RWPE2 (cell line): Measurements from ENCODE around the gene NT5DC4.
A peak's percentile ranks its signal among the peaks of the same experiment; 100 is the strongest.

Experiments
- ATAC-seq: fragments of 200-7000 bp; cut with Tn5 transposase; 3 replicates; pipeline ENCODE4 v1.9.1; 2021; ENCODE audit warnings: low read depth
- DNase-seq: peaks from one replicate; pipeline ENCODE4 v3.0.0-alpha.2; 2020; ENCODE audit warnings: low spot score
- H3K27ac ChIP-seq: fragments of 450-650 bp; 2 replicates; pipeline ENCODE4 v1.5.1; 2017; ENCODE audit warnings: mild to moderate bottlenecking; ENCODE audit not compliant: poor library complexity, severe bottlenecking
- H3K27me3 ChIP-seq: fragments of 250-450 bp; sonication (Bioruptor Pico); 2 replicates; pipeline ENCODE4 v1.5.1; 2021; ENCODE audit warnings: mild to moderate bottlenecking, moderate library complexity; ENCODE audit not compliant: insufficient read depth, poor library complexity, severe bottlenecking
- H3K36me3 ChIP-seq: fragments of 250-450 bp; sonication (Bioruptor Pico); 2 replicates; pipeline ENCODE4 v1.5.1; 2020; ENCODE audit warnings: low read depth, mild to moderate bottlenecking, moderate library complexity
- H3K4me1 ChIP-seq: fragments of 250-450 bp; sonication (Bioruptor Pico); 2 replicates; pipeline ENCODE4 v1.5.1; 2021; ENCODE audit warnings: mild to moderate bottlenecking, moderate library complexity; ENCODE audit not compliant: insufficient read depth, poor library complexity, severe bottlenecking
- H3K4me3 ChIP-seq: fragments of 250-450 bp; sonication (Bioruptor Pico); 2 replicates; pipeline ENCODE4 v1.5.1; 2021; ENCODE audit warnings: mild to moderate bottlenecking, moderate library complexity; ENCODE audit not compliant: severe bottlenecking
- H3K9me3 ChIP-seq: fragments of 250-450 bp; sonication (Bioruptor Pico); 2 replicates; pipeline ENCODE4 v1.5.1; 2021; ENCODE audit warnings: mild to moderate bottlenecking, moderate library complexity; ENCODE audit not compliant: severe bottlenecking
- CTCF ChIP-seq: fragments of 450-650 bp; IDR thresholded peaks from one replicate; pipeline ENCODE4 v1.5.1; 2017; ENCODE audit warnings: mild to moderate bottlenecking, moderate library complexity; ENCODE audit not compliant: poor library complexity, severe bottlenecking

NT5DC4 gene

DNA sequence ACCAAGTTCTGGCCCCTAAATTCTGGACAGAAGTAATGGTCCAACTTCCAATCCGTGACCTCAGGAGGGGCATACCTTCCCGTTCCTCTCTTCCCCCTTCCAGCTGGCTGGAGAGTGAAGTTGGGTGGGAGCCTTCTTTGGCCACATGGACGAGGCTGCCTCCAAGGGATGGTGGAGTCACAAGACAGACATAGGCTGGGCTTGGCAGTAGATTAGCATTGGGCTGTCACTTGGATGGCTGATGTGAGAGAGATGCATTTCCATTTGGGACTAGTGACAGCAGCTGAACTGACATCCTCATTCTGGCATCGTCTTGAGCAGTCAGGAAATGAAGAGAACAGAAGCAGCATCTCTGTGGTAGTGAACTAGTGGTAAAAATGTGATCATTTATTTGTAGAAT lies 12.6 kb downstream of the NT5DC4 start:
- DNase-seq: no peak
- H3K4me1 ChIP-seq: peaks cover 15% of the 10 kb centered on the region
- no peak overlapping the region for H3K27ac ChIP-seq
- H3K9me3 ChIP-seq: no peaks in the 10 kb centered on the region
- H3K36me3 ChIP-seq: peaks cover 13% of the 10 kb centered on the region
- no peak overlapping the region for H3K4me3 ChIP-seq
- TF ChIP-seq CTCF: no peak
- H3K27me3 ChIP-seq: no peaks in the 10 kb centered on the region
- ATAC-seq: no peak

- DNase-seq (no peak), ATAC-seq (no peak)
- no peaks in the 10 kb centered on the region for H3K27me3 ChIP-seq
- H3K36me3 ChIP-seq: peaks cover 17% of the 10 kb centered on the region
- no peak overlapping the region for H3K27ac ChIP-seq
- peaks cover 15% of the 10 kb centered on the region for H3K4me1 ChIP-seq
- H3K4me3 ChIP-seq: no peak overlapping the region
- no peak for TF ChIP-seq CTCF
- H3K9me3 ChIP-seq: no peaks in the 10 kb centered on the region
These were observed 13.1 kb downstream of the NT5DC4 start for GRCh38 chr2:112733871-112734270.

GRCh38 chr2:112737542-112738232 lies 16.9 kb downstream of the NT5DC4 start:
- no peak for TF ChIP-seq CTCF
- DNase-seq (no peak), ATAC-seq (no peak)
- Histone ChIP-seq H3K36me3 (peaks cover 55% of the 10 kb centered on the region), H3K4me1 (peaks cover 15% of the 10 kb centered on the region), H3K9me3 (no peaks in the 10 kb centered on the region), H3K27me3 (no peaks in the 10 kb centered on the region), H3K4me3 (no peak overlapping the region), H3K27ac (peak overlapping the region; percentile 39)

DNA sequence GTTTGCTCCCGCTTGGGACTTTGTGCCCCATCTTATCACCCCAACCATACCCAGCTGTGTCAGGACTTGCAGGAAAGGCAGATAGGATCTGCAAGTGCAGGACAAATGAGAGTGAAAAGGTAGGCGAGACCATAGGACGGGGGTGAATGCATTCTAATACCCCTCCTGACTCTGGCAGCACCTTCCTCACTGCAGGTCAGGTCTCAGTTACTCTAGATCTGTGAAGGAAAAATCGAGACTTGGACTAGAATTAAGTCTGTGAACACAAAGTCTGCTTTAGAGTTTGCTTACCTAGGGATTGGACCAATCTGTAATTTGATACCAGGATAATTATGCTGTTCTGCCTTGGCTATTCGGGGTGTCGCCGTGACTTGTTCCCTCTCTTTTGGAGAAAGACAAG lies 19.7 kb downstream of the NT5DC4 start:
- no peak for ATAC-seq
- H3K4me3 ChIP-seq: no peak overlapping the region
- H3K9me3 ChIP-seq: no peaks in the 10 kb centered on the region

More for the DNA sequence above, 19.7 kb downstream of the NT5DC4 start:
- Histone ChIP-seq H3K27me3 (no peaks in the 10 kb centered on the region), H3K27ac (no peak overlapping the region), H3K36me3 (peaks cover 83% of the 10 kb centered on the region), H3K4me1 (peaks cover 15% of the 10 kb centered on the region)
- TF ChIP-seq CTCF: no peak
- no peak for DNase-seq
